H1 (cell line): ENCODE measurements around the gene ZACN. TPM values are rescaled to one million over a fixed set of nuclear protein-coding genes. Genes with fewer than 3 reads are reported as not detected.

Experiments
- CTCF ChIA-PET: fragments of 300-600 bp; sonication (Branson Sonifier 250); formaldehyde crosslinking; loops from one replicate; lab custom pipeline; 2021; ENCODE audit not compliant: partially characterized antibody; lab: Charles Lee
- POLR2A ChIA-PET: fragments of 300-600 bp; sonication (Branson Sonifier 250); formaldehyde crosslinking; loops from one replicate; lab custom pipeline; 2021; ENCODE audit warnings: inconsistent platforms; ENCODE audit not compliant: partially characterized antibody; lab: Charles Lee
- DNase-seq, 2 experiments: peaks; one replicate each; pipeline versions ENCODE4 v3.0.0 to v3.0.0-alpha.2; 2010 to 2022; ENCODE audit warnings: low spot score in 2 of 2, low read depth in 1 of 2, mixed read lengths in 1 of 2
- FAIRE-seq: peaks from 2 replicates; lab custom pipeline; 2011; peaks lifted over from hg19 to GRCh38; lab: Jason Lieb, UNC
- H2AFZ ChIP-seq: 2 replicates; pipeline ENCODE4 v1.8.1; 2012; ENCODE audit warnings: low read length, inconsistent platforms
- H2AK5ac ChIP-seq: 2 replicates; pipeline ENCODE4 v1.6.1; 2013; ENCODE audit warnings: low read depth, low read length
- H2BK120ac ChIP-seq: replicated peaks from 2 replicates; pipeline ENCODE3; 2013; ENCODE audit warnings: low read depth, low read length, inconsistent platforms
- H2BK12ac ChIP-seq: 2 replicates; pipeline ENCODE4 v1.6.1; 2013; ENCODE audit warnings: low read depth, low read length
- H2BK15ac ChIP-seq: 2 replicates; pipeline ENCODE4 v1.6.1; 2013; ENCODE audit warnings: low read length
- H2BK20ac ChIP-seq: 2 replicates; pipeline ENCODE4 v1.6.1; 2013; ENCODE audit warnings: low read length
- H2BK5ac ChIP-seq: 2 replicates; pipeline ENCODE4 v1.6.1; 2013; ENCODE audit warnings: low read depth, low read length
- H3K14ac ChIP-seq: 2 replicates; pipeline ENCODE4 v1.6.1; 2013; ENCODE audit warnings: inconsistent platforms; ENCODE audit not compliant: insufficient read length
- H3K18ac ChIP-seq: 2 replicates; pipeline ENCODE4 v1.6.1; 2013; ENCODE audit warnings: low read length; ENCODE audit errors: extremely low read depth
- H3K23ac ChIP-seq: 2 replicates; pipeline ENCODE4 v1.6.1; 2013; ENCODE audit warnings: inconsistent platforms; ENCODE audit not compliant: insufficient read length
- H3K23me2 ChIP-seq: 2 replicates; pipeline ENCODE4 v1.6.1; 2013; ENCODE audit warnings: low read depth, low read length
- H3K27ac ChIP-seq: 2 replicates; pipeline ENCODE4 v1.6.1; 2011; ENCODE audit warnings: low read depth, low read length, inconsistent platforms
- H3K27me3 ChIP-seq, 4 experiments: replicated peaks in 1 of 4; 1 replicate in 1 of 4; 2 replicates in 3 of 4; pipeline versions ENCODE4 v1.6.1 to v1.8.1; 2011 to 2013; ENCODE audit warnings: low read length in 3 of 4, mild to moderate bottlenecking in 3 of 4, inconsistent platforms in 2 of 4, mixed read lengths in 2 of 4, moderate library complexity in 1 of 4; ENCODE audit not compliant: control insufficient read depth in 3 of 4, insufficient read depth in 3 of 4; ENCODE audit errors: extremely low read depth in 1 of 4
- H3K36me3 ChIP-seq, 4 experiments: 2 replicates each; pipeline versions ENCODE4 v1.6.1 to v1.8.1; 2011 to 2013; ENCODE audit warnings: mild to moderate bottlenecking in 4 of 4, low read length in 3 of 4, moderate library complexity in 2 of 4, control low read depth in 1 of 4, inconsistent platforms in 1 of 4; ENCODE audit not compliant: insufficient read depth in 4 of 4, control insufficient read depth in 2 of 4
- H3K4ac ChIP-seq: replicated peaks from 2 replicates; pipeline ENCODE3; 2013; ENCODE audit warnings: low read length, low read depth, mixed read lengths, inconsistent platforms; ENCODE audit not compliant: insufficient read length
- H3K4me1 ChIP-seq, 4 experiments: replicated peaks in 1 of 4; 1 replicate in 1 of 4; 2 replicates in 3 of 4; pipeline versions ENCODE4 v1.6.1 to v1.8.1; 2011 to 2013; ENCODE audit warnings: low read length in 3 of 4, inconsistent platforms in 2 of 4, mixed read lengths in 1 of 4; ENCODE audit not compliant: insufficient read depth in 4 of 4, control insufficient read depth in 3 of 4
- H3K4me2 ChIP-seq, 2 experiments: 2 replicates each; pipeline versions ENCODE4 v1.6.1 to v1.8.1; 2011 to 2013; ENCODE audit warnings: low read depth in 2 of 2, low read length in 2 of 2, control low read depth in 1 of 2, inconsistent platforms in 1 of 2, mild to moderate bottlenecking in 1 of 2; ENCODE audit not compliant: insufficient read depth in 1 of 2
- H3K4me3 ChIP-seq, 4 experiments: fragments of 200-600, 300-600 bp in 1 of 4; sonication (generic), shearing (Covaris generic), sonication (Bioruptor Twin) in 1 of 4; 2 replicates each; pipeline versions ENCODE4 v1.5.1 to v1.8.1; 2011 to 2016; ENCODE audit warnings: low read length in 4 of 4, low read depth in 3 of 4, control low read depth in 2 of 4, inconsistent platforms in 2 of 4, mild to moderate bottlenecking in 2 of 4, mixed read lengths in 1 of 4, moderate library complexity in 1 of 4; ENCODE audit not compliant: insufficient read depth in 2 of 4; ENCODE audit errors: extremely low read depth in 1 of 4
- H3K56ac ChIP-seq: replicated peaks from 2 replicates; pipeline ENCODE3; 2013; ENCODE audit warnings: low read depth, mild to moderate bottlenecking, mixed read lengths, low read length, inconsistent platforms; ENCODE audit not compliant: insufficient read length
- H3K79me1 ChIP-seq: 2 replicates; pipeline ENCODE4 v1.6.1; 2013; ENCODE audit warnings: low read depth, low read length, control low read depth
- H3K79me2 ChIP-seq, 2 experiments: 2 replicates each; pipeline versions ENCODE4 v1.6.1 to v1.8.1; 2012 to 2013; ENCODE audit warnings: low read length in 2 of 2, mild to moderate bottlenecking in 2 of 2, inconsistent platforms in 1 of 2; ENCODE audit not compliant: insufficient read depth in 2 of 2, control insufficient read depth in 1 of 2
- H3K9ac ChIP-seq, 4 experiments: replicated peaks in 1 of 4; 1 replicate in 1 of 4; 2 replicates in 3 of 4; pipeline versions ENCODE4 v1.6.1 to v1.8.1; 2011 to 2013; ENCODE audit warnings: low read depth in 3 of 4, low read length in 3 of 4, control low read depth in 2 of 4, mild to moderate bottlenecking in 2 of 4, moderate library complexity in 2 of 4, inconsistent platforms in 1 of 4; ENCODE audit errors: extremely low read depth in 1 of 4
- H3K9me3 ChIP-seq, 2 experiments: 2 replicates each; pipeline versions ENCODE4 v1.6.1 to v1.8.1; 2012 to 2013; ENCODE audit warnings: mild to moderate bottlenecking in 2 of 2, moderate library complexity in 2 of 2, control low read depth in 1 of 2, inconsistent platforms in 1 of 2, low read depth in 1 of 2, low read length in 1 of 2, mixed read lengths in 1 of 2; ENCODE audit not compliant: insufficient read depth in 2 of 2
- H4K20me1 ChIP-seq, 2 experiments: replicated peaks in 1 of 2; 2 replicates each; pipeline versions ENCODE3 to v1.8.1; 2011 to 2013; ENCODE audit warnings: inconsistent platforms in 2 of 2, low read length in 2 of 2, mild to moderate bottlenecking in 1 of 2; ENCODE audit not compliant: insufficient read depth in 2 of 2, control insufficient read depth in 1 of 2
- H4K5ac ChIP-seq: 2 replicates; pipeline ENCODE4 v1.6.1; 2013; ENCODE audit warnings: low read length, low read depth, mixed read lengths, inconsistent platforms; ENCODE audit not compliant: insufficient read length
- H4K8ac ChIP-seq: 2 replicates; pipeline ENCODE4 v1.8.0; 2013; ENCODE audit warnings: mild to moderate bottlenecking, moderate library complexity, low read length, inconsistent platforms; ENCODE audit not compliant: insufficient read depth; ENCODE audit errors: extremely low read depth
- H4K91ac ChIP-seq: replicated peaks from 2 replicates; pipeline ENCODE3; 2013; ENCODE audit warnings: low read length, mixed read lengths, inconsistent platforms; ENCODE audit not compliant: insufficient read length
- CHD1 ChIP-seq: IDR thresholded peaks from 2 replicates; pipeline ENCODE4 v1.6.1; 2012; ENCODE audit warnings: low read depth, low read length, improper control_type of control experiment
- GTF2F1 ChIP-seq: IDR thresholded peaks from 2 replicates; pipeline ENCODE4 v1.6.1; 2012; ENCODE audit warnings: low read depth, low read length, improper control_type of control experiment, borderline replicate concordance
- POU5F1 ChIP-seq: IDR thresholded peaks from 2 replicates; pipeline ENCODE4 v1.6.1; 2011; ENCODE audit warnings: low read depth, mild to moderate bottlenecking, low read length, moderate library complexity
- WGBS, 2 experiments: shearing (Covaris generic) in 1 of 2; methylation state at CpG; one replicate each; pipeline versions ENCODE4 v1.1.6 to v1.1.7; 2013 to 2015; ENCODE audit warnings: low lambda C conversion rate in 2 of 2, mixed read lengths in 2 of 2, inconsistent platforms in 1 of 2, low coverage in 1 of 2, missing lambda C conversion rate in 1 of 2; ENCODE audit not compliant: insufficient replicate concordance in 2 of 2, insufficient coverage in 1 of 2, insufficient read length in 1 of 2; ENCODE audit errors: extremely low coverage in 1 of 2, missing lambda C conversion rate in 1 of 2; 5-methylcytosine and 5-hydroxymethylcytosine counted together
- polyA plus RNA-seq, 7 experiments: library from polyadenylated mRNA; depleted of rRNA in 3 of 7; stranded (reverse) in 5 of 7; unstranded in 2 of 7; fragments of >200 nt in 5 of 7; fragments of 200-250 nt in 2 of 7; gene quantifications; 1 replicate in 5 of 7; 2 replicates in 1 of 7; 4 replicates in 1 of 7; pipeline versions ENCODE4 v1.2.1 to v1.2.3, GENCODE V29; 2011 to 2013; ENCODE audit warnings: missing spikeins in 2 of 7, mixed read lengths in 2 of 7
- total RNA-seq: library from RNA; stranded (reverse); fragmentation: NEBNext Ultra II Directional; extraction: Animal tissue kit (Norgen Biotek cat#: 25700); gene quantifications from 2 replicates; pipeline ENCODE4 v1.2.1, GENCODE V29; 2021

Gene ZACN
- total and polyA plus RNA-seq, 2 of the 8 experiments (the other 6 are each of a cell fraction or from before 2014, with no cell fraction given), result 0.26 TPM; not detected in 1

GRCh38 chr17:76091526-76092286 lies 12.7 kb downstream of the ZACN start:
- no peak overlapping the region for H3K56ac ChIP-seq
- 90% methylated on average over 21 of the region's 23 CpGs; no CpG with 5 or more reads in 1 of the 2 experiments for WGBS, 2 experiments
- no peak overlapping the region for H3K4ac ChIP-seq
- no peaks in the 10 kb centered on the region for H3K23me2 ChIP-seq
- no peaks in the 10 kb centered on the region for H3K79me2 ChIP-seq
- H3K14ac ChIP-seq, result no peak overlapping the region
- TF ChIP-seq GTF2F1, result no peak
- no peak for TF ChIP-seq POU5F1
- no peak for TF ChIP-seq CHD1
- no peak overlapping the region for H3K4me3 ChIP-seq
- peak overlapping the region; percentile 38 for H4K8ac ChIP-seq
- H4K91ac ChIP-seq, result no peak overlapping the region
- H3K18ac ChIP-seq, result no peak overlapping the region
- H3K4me1 ChIP-seq, result no peaks in the 10 kb centered on the region
- H3K27me3 ChIP-seq, result no peaks in the 10 kb centered on the region
- H3K23ac ChIP-seq, result no peak overlapping the region
- H3K27ac ChIP-seq, result no peak overlapping the region
- no peak overlapping the region for H2BK12ac ChIP-seq
- no peaks in the 10 kb centered on the region for H3K9me3 ChIP-seq
- no peak overlapping the region for H2BK5ac ChIP-seq
- H3K9ac ChIP-seq, result no peak overlapping the region
- no peak overlapping the region for H2AK5ac ChIP-seq
- no peak overlapping the region for H2BK120ac ChIP-seq
- H2AFZ ChIP-seq, result no peak overlapping the region
- no peaks in the 10 kb centered on the region; the same call in 1 of the 2 replicates for H3K79me1 ChIP-seq
- POLR2A ChIA-PET, result interaction anchor here (0.6 to 2.3 kb wide), 5 partner anchors 11 to 171 kb away, joined by 3 to 7 read pairs (median 5); partner anchors contain the start of gene EXOC7
- H2BK15ac ChIP-seq, result no peak overlapping the region
- no peak overlapping the region for H4K5ac ChIP-seq
- no peak for FAIRE-seq
- H2BK20ac ChIP-seq, result no peak overlapping the region
- H3K36me3 ChIP-seq, result peaks cover 21 to 61% (median 44%) of the 10 kb centered on the region in 4 experiments; a peak in 7 of 8 replicates
- CTCF ChIA-PET, result interaction anchor here (0.7 to 2.8 kb wide), 4 partner anchors 11 to 188 kb away, joined by 3 to 11 read pairs (median 8); partner anchors contain the start of gene EXOC7
- peaks cover 0 to 9% of the 10 kb centered on the region in 2 experiments for H4K20me1 ChIP-seq
- no peak overlapping the region for H3K4me2 ChIP-seq
- no peak for DNase-seq
